ENCODE results near the gene ADAMTSL3.
"Not testable (repeated sequence)": the region's sequence is repeated elsewhere in the genome, so short reads cannot be mapped to it uniquely, and the experiment has no call there.

Gene ADAMTSL3

DNA sequence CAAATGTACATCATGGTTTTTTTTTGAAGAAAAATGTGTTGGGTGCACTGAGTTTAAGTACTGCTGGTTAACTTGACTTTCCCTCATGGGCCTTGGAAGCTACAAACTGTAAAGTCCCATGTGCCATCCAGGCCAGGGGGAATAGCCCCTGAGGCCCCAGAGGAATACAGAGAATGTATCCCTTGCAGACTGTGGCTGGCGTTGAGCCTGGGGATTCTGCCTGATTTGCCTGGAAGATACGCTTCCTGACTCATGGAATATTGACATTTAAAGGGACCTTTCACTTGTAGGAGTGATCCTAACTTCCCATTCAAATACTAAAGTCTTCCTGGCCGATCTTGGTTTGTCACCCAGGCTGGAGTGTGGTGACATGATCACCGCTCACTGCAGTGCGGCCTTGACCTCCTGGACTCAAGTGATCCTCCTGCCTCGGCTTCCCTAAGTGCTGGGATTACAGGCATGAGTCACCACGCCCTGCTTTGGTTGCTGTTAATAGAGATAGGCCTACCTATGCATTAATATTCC, 42.0 kb downstream of the ADAMTSL3 start:
- Histone ChIP-seq H3K4me3 (replicated peaks; ENCODE audit: low read depth, low read length) (no peak overlapping the region), H3K36me3 (ENCODE audit: control insufficient read depth, insufficient read depth, low read length) (no peaks in the 10 kb centered on the region), H3K27me3 (replicated peaks; ENCODE audit: control insufficient read depth, insufficient read depth, low read length) (no peaks in the 10 kb centered on the region; the same call in 1 of the 2 replicates)
- no peak for DNase-seq (ENCODE audit: extremely low read depth, insufficient read length)
- TF ChIP-seq, protein P1, sequence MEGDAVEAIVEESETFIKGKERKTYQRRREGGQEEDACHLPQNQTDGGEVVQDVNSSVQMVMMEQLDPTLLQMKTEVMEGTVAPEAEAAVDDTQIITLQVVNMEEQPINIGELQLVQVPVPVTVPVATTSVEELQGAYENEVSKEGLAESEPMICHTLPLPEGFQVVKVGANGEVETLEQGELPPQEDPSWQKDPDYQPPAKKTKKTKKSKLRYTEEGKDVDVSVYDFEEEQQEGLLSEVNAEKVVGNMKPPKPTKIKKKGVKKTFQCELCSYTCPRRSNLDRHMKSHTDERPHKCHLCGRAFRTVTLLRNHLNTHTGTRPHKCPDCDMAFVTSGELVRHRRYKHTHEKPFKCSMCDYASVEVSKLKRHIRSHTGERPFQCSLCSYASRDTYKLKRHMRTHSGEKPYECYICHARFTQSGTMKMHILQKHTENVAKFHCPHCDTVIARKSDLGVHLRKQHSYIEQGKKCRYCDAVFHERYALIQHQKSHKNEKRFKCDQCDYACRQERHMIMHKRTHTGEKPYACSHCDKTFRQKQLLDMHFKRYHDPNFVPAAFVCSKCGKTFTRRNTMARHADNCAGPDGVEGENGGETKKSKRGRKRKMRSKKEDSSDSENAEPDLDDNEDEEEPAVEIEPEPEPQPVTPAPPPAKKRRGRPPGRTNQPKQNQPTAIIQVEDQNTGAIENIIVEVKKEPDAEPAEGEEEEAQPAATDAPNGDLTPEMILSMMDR (IDR thresholded peaks at IDR 0.05; ENCODE audit: insufficient read depth, low read length, poor library complexity, severe bottlenecking), result no peak

DNA sequence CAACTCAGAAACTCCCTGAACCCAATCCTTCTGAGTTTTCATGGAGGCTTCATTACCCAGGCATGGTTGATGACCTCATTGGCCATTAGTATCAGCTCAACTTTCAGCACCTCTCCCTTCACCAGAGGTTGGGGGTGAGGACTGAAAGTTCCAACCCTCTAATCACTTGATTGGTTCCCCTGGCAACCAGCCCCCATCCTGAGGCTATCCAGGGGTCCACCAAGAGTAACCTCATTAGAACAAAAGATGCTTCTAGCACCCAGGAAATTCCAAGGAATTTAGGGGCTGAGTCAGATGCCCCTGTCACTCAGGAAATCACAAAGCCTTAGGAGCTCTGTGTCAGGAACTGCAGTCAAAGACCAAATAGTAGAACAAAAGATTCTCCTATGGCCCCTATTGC, 43.8 kb downstream of the ADAMTSL3 start:
- TF ChIP-seq, protein P1 (IDR thresholded peaks at IDR 0.05; ENCODE audit: insufficient read depth, low read length, poor library complexity, severe bottlenecking), result no peak
- Histone ChIP-seq H3K36me3 (ENCODE audit: control insufficient read depth, insufficient read depth, low read length) (no peaks in the 10 kb centered on the region), H3K27me3 (replicated peaks; ENCODE audit: control insufficient read depth, insufficient read depth, low read length) (no peaks in the 10 kb centered on the region; the same call in 1 of the 2 replicates), H3K4me3 (replicated peaks; ENCODE audit: low read depth, low read length) (no peak overlapping the region)
- no peak for DNase-seq (ENCODE audit: extremely low read depth, insufficient read length)

DNA sequence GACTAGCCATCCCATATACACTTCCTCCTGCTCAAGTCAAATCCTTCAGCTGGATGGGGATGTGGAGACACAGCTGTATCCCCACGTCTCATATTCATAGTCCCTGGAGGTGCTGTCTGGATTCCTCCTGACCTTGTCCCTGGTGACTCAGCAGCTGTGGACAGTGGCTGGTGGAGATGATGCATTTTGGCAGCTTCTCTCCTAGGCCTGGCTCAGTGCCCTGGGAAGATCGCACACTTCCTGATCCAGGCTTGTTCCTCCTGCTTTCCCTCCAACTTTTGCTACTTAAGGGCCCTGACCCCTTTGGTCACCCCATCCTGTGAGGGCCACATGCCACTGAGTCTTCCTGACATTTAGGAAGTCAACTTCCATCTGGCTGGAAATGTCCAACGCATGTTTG, 44.4 kb downstream of the ADAMTSL3 start:
- TF ChIP-seq, protein P1 (IDR thresholded peaks at IDR 0.05; ENCODE audit: insufficient read depth, low read length, poor library complexity, severe bottlenecking), result no peak

DNA sequence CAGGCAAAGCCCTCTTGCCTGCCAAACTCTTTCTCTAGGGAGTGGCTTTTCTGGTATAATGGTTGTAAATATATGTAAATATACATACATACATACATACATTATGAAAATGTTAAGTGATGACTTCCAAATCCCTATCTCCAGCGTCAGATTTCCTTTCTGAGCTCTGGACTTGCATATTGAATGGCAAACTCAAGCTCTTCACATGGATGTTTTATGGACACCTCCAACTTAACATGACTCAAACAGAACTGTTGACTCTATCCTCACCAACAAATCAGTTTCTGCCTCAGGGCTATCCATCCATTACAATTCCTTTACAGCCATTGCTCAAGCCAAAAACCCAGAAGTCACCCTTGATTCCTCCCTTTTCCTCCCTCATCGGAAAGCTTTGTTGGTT, 45.1 kb downstream of the ADAMTSL3 start:
- Histone ChIP-seq H3K27me3 (replicated peaks; ENCODE audit: control insufficient read depth, insufficient read depth, low read length) (no peaks in the 10 kb centered on the region), H3K36me3 (ENCODE audit: control insufficient read depth, insufficient read depth, low read length) (no peaks in the 10 kb centered on the region), H3K4me3 (replicated peaks; ENCODE audit: low read depth, low read length) (no peak overlapping the region)
- TF ChIP-seq, protein P1 (IDR thresholded peaks at IDR 0.05; ENCODE audit: insufficient read depth, low read length, poor library complexity, severe bottlenecking), result no peak
- no peak for DNase-seq (ENCODE audit: extremely low read depth, insufficient read length)

More for the DNA sequence above, 44.4 kb downstream of the ADAMTSL3 start:
- no peak overlapping the region for H3K4me3 ChIP-seq (replicated peaks; ENCODE audit: low read depth, low read length)
- no peaks in the 10 kb centered on the region; the same call in 1 of the 2 replicates for H3K27me3 ChIP-seq (replicated peaks; ENCODE audit: control insufficient read depth, insufficient read depth, low read length)
- H3K36me3 ChIP-seq (ENCODE audit: control insufficient read depth, insufficient read depth, low read length), result no peaks in the 10 kb centered on the region
- DNase-seq (ENCODE audit: extremely low read depth, insufficient read length), result no peak

DNA sequence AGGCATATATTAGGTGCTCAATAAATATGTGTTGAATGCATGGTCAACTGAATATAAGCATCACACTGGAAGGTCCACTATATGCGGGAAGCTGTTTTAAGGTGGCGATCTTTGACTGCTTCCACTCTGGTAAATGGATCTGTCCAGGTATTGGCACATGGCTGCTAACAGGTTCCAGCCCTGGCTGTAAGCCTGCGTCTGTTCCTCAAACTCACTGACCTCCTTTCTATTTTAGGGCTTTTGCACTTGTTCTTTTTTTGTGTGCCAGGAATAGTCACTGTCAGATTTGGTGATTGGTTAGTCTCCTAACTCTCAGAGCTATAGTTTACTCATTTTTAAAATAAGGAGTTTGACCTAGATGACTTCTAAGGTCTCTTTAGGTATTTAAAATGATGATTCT, 46.2 kb downstream of the ADAMTSL3 start:
- Histone ChIP-seq H3K27me3 (replicated peaks; ENCODE audit: control insufficient read depth, insufficient read depth, low read length) (no peaks in the 10 kb centered on the region), H3K4me3 (replicated peaks; ENCODE audit: low read depth, low read length) (no peak overlapping the region), H3K36me3 (ENCODE audit: control insufficient read depth, insufficient read depth, low read length) (no peaks in the 10 kb centered on the region)
- TF ChIP-seq, protein P1 (IDR thresholded peaks at IDR 0.05; ENCODE audit: insufficient read depth, low read length, poor library complexity, severe bottlenecking), result no peak
- DNase-seq (ENCODE audit: extremely low read depth, insufficient read length), result no peak

DNA sequence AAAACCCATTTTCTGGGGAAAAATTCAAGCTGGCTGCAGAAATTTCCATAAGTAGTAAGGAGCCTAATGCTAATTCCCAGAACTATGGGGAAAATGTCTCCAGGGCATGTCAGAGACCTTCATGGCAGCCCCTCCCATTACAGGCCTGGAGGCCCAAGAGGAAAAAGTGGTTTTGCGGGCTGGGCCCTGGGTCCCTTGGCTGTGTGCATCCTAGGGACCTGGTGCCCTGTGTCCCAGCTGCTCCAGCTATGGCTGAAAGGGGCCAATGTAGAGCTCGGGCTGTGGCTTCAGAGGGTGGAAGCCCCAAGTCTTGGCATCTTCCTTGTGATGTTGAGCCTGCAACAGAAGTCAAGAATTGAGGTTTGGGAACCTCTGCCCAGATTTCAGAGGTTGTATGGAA, 48.4 kb downstream of the ADAMTSL3 start:
- H3K27me3 ChIP-seq (replicated peaks; ENCODE audit: control insufficient read depth, insufficient read depth, low read length); H3K4me3 ChIP-seq (replicated peaks; ENCODE audit: low read depth, low read length); H3K36me3 ChIP-seq (ENCODE audit: control insufficient read depth, insufficient read depth, low read length); DNase-seq (ENCODE audit: extremely low read depth, insufficient read length): not testable (repeated sequence)

Data from GM06990 (cell line).